Gastrocnemius medialis (tissue), 4 donors: Measurements from ENCODE around the gene CD28. TPM values are rescaled to one million over a fixed set of nuclear protein-coding genes. Genes with fewer than 3 reads are reported as not detected.

ENCODE experiments used
- ATAC-seq, 2 donors: fragments of 150-250 bp; one replicate each; pipeline ENCODE4 v1.9.1; 2016
- DNase-seq, 2 donors: peaks; one replicate each; pipeline ENCODE4 v3.0.0-alpha.2; 2019
- H3K27ac ChIP-seq, 4 donors: fragments of 200-600 bp; sonication (generic); 1 replicate in 1 of 4; 2 replicates in 3 of 4; pipeline ENCODE4 v1.5.1; 2016 to 2018; ENCODE audit warnings: mild to moderate bottlenecking in 2 of 4, moderate library complexity in 1 of 4
- H3K27me3 ChIP-seq, 3 donors: fragments of 200-600 bp; sonication (generic) in 2 of 3; 1 replicate in 1 of 3; 2 replicates in 2 of 3; pipeline versions ENCODE4 v1.5.1 to v1.6.0; 2016 to 2019; ENCODE audit warnings: mild to moderate bottlenecking in 1 of 3, moderate library complexity in 1 of 3
- H3K36me3 ChIP-seq, 2 donors: fragments of 200-600 bp; sonication (generic) in 1 of 2; one replicate each; pipeline ENCODE4 v1.5.1; 2017 to 2018
- H3K4me1 ChIP-seq, 2 donors: fragments of 200-600 bp; sonication (generic) in 1 of 2; one replicate each; pipeline ENCODE4 v1.5.1; 2016 to 2017; ENCODE audit warnings: mild to moderate bottlenecking in 2 of 2
- H3K4me3 ChIP-seq, 4 donors: fragments of 200-600 bp; sonication (generic) in 3 of 4; 1 replicate in 1 of 4; 2 replicates in 3 of 4; pipeline ENCODE4 v1.5.1; 2016 to 2019; ENCODE audit warnings: mild to moderate bottlenecking in 2 of 4
- H3K9me3 ChIP-seq, 3 donors: fragments of 200-600 bp; sonication (generic) in 2 of 3; 1 replicate in 1 of 3; 2 replicates in 2 of 3; pipeline ENCODE4 v1.5.1; 2016 to 2019
- CTCF ChIP-seq, 5 experiments: fragments of 450-650 bp in 3 of 5; fragments of 200-600 bp in 2 of 5; sonication (generic) in 2 of 5; IDR thresholded peaks in 4 of 5; conservative IDR thresholded peaks in 1 of 5; 1 replicate in 4 of 5; 2 replicates in 1 of 5; pipeline ENCODE4 v1.5.1; 2016 to 2019; ENCODE audit warnings: antibody characterized with exemption in 5 of 5, mild to moderate bottlenecking in 3 of 5, moderate library complexity in 3 of 5
- POLR2A ChIP-seq, 2 donors: fragments of 450-650 bp; IDR thresholded peaks; one replicate each; pipeline ENCODE4 v1.6.1; 2017; ENCODE audit warnings: antibody characterized with exemption in 2 of 2, mild to moderate bottlenecking in 2 of 2, moderate library complexity in 2 of 2
- in situ Hi-C, 4 donors: fragments of 200-750 bp; cut with MboI; loops; one replicate each; pipeline versions ENCODE4 v1.15.0 to v1.8.0; 2017; ENCODE audit warnings: low sequenced_read_pairs in 4 of 4
- intact Hi-C: fragments of 100-400 bp; cut with DNase I; formaldehyde crosslinking; loops from one replicate; pipeline ENCODE4 v1.15.1; 2023; ENCODE audit warnings: low total_unique reads
- total RNA-seq, 4 donors: library from RNA; depleted of rRNA; stranded (reverse); fragments of >200 nt; gene quantifications; one replicate each; pipeline versions ENCODE4 v1.1.0 to v1.2.3, GENCODE V29; 2016

Gene CD28
- total RNA-seq, 4 donors from 2014 or later, result 0.07 to 0.31 (median 0.09) TPM; not detected in 1

- no peak for ATAC-seq
- no peak for DNase-seq
- TF ChIP-seq POLR2A (IDR thresholded peaks at IDR 0.05) (no peak), CTCF (IDR thresholded peaks at IDR 0.05 in 4 of 5, conservative IDR thresholded peaks at IDR 0.05 in 1 of 5) (no peak)
- Histone ChIP-seq H3K4me1 (peaks cover 28 to 47% of the 10 kb centered on the region in 2 donors), H3K36me3 (no peaks in the 10 kb centered on the region), H3K27ac (peak overlapping the region; percentile 6 to 72 (median 67)), H3K27me3 (no peaks in the 10 kb centered on the region), H3K9me3 (no peaks in the 10 kb centered on the region), H3K4me3 (no peak overlapping the region)
- in situ Hi-C loops (no loop called here), intact Hi-C loops (no loop called here)
Measured at GRCh38 chr2:203691149-203691548, 15.3 kb upstream of the CD28 start.

DNA sequence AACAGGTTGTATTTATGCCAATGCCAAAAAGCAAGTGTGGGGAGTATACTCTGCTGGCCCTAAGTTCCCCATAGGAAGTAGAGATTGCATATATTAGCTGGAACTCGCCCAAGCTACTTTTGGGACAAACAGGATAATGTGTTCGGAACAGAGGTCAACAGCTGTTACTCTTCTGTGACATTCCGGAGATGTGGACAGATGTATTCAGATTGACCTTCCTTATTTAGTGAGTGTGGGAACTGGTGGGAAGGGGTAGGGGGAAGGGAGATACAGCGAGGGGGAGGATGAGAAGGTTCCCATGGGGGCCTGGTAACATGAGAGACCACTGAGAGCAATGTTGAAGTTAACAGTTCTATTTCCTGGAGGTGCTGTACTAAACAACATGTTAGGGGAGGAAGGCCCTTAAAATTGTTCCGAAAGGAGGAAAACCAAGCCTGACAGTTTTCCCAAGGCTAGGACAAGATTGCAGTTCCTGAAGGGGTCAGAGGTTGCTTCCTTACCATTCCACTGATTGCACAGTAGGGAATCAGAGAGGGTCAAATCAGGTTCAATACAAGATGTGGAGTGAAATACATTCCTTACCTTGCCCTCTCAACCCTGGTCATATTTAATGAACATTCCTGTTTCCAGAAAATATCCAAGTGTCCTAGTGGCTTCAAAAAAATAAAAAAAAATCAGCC lies 14.3 kb upstream of the CD28 start:
- H3K9me3 ChIP-seq, result no peaks in the 10 kb centered on the region
- H3K27ac ChIP-seq, result peak overlapping the region in 3 of 4 donors; percentile 64 to 72 (median 70)
- in situ Hi-C loops (no loop called here), intact Hi-C loops (no loop called here)
- H3K27me3 ChIP-seq, result no peaks in the 10 kb centered on the region
- no peaks in the 10 kb centered on the region for H3K36me3 ChIP-seq
- H3K4me3 ChIP-seq, result no peak overlapping the region
- H3K4me1 ChIP-seq, result peaks cover 28 to 40% of the 10 kb centered on the region in 2 donors
- no peak for ATAC-seq
- TF ChIP-seq POLR2A (IDR thresholded peaks at IDR 0.05) (no peak), CTCF (IDR thresholded peaks at IDR 0.05 in 4 of 5, conservative IDR thresholded peaks at IDR 0.05 in 1 of 5) (no peak)
- no peak for DNase-seq

- intact Hi-C loops (no loop called here), in situ Hi-C loops (no loop called here)
- Histone ChIP-seq H3K9me3 (no peaks in the 10 kb centered on the region), H3K27me3 (no peaks in the 10 kb centered on the region), H3K4me1 (peaks cover 27 to 36% of the 10 kb centered on the region in 2 donors), H3K27ac (no peak overlapping the region), H3K36me3 (no peaks in the 10 kb centered on the region), H3K4me3 (no peak overlapping the region)
- DNase-seq (no peak), ATAC-seq (no peak)
- no peak for TF ChIP-seq POLR2A (IDR thresholded peaks at IDR 0.05)
- TF ChIP-seq CTCF (IDR thresholded peaks at IDR 0.05 in 4 of 5, conservative IDR thresholded peaks at IDR 0.05 in 1 of 5), result no peak
Measured at GRCh38 chr2:203693242-203693879, 13.1 kb upstream of the CD28 start.

DNA sequence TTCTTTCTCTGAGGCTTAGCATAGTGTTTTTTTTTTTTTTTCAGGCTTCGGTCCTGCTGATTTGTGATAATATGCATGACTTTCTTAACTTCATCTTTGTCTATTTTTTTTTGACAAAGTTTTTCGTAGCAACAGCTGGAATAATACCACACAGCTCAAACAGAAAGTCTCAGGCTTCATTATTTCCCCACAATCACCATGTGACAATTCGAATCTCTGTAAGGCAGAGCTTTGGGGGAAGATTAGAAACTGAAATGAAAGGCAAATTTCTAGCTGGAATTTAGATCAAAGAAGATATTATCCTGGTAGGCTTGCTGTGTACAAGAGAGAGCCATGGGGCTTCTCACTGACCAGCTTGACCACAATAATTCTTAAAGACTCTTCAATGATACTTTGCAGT lies 12.2 kb upstream of the CD28 start:
- intact Hi-C loops (no loop called here), in situ Hi-C loops (no loop called here)
- H3K27me3 ChIP-seq, result no peaks in the 10 kb centered on the region
- DNase-seq (no peak), ATAC-seq (no peak)
- no peaks in the 10 kb centered on the region for H3K9me3 ChIP-seq
- TF ChIP-seq CTCF (IDR thresholded peaks at IDR 0.05 in 4 of 5, conservative IDR thresholded peaks at IDR 0.05 in 1 of 5) (no peak), POLR2A (IDR thresholded peaks at IDR 0.05) (no peak)
- H3K36me3 ChIP-seq, result no peaks in the 10 kb centered on the region
- H3K27ac ChIP-seq, result no peak overlapping the region
- H3K4me3 ChIP-seq, result no peak overlapping the region
- H3K4me1 ChIP-seq, result peaks cover 20 to 28% of the 10 kb centered on the region in 2 donors
